SK-N-MC (cell line): Measurements from ENCODE around the gene HIBADH.

Experiments used
- EZH2 ChIP-seq: fragments of 200-600 bp; sonication (generic); IDR thresholded peaks from one replicate; pipeline ENCODE4 v1.6.1; 2017; ENCODE audit warnings: antibody characterized with exemption
- FOXP2 ChIP-seq: optimal IDR thresholded peaks from 2 replicates; pipeline ENCODE3; 2011; ENCODE audit warnings: mild to moderate bottlenecking, moderate library complexity; ENCODE audit not compliant: insufficient read depth; ENCODE audit errors: extremely low read length, control extremely low read depth
- POLR2AphosphoS5 ChIP-seq: IDR thresholded peaks from 2 replicates; pipeline ENCODE4 v1.6.1; 2012; ENCODE audit warnings: mild to moderate bottlenecking, low read depth, low read length, borderline replicate concordance

GRCh38 chr7:27695096-27695495 lies 32.4 kb upstream of the HIBADH start:
- TF ChIP-seq POLR2AphosphoS5 (no peak), EZH2 (no peak), FOXP2 (no peak)
